GM21717 (cell line): ENCODE results near the gene PEBP1.

Source experiments
- ATAC-seq: cut with Tn5 transposase; IDR thresholded peaks from one replicate; pipeline ENCODE4 v1.9.1; 2021; ENCODE audit warnings: mild to moderate bottlenecking, moderate library complexity; ENCODE audit not compliant: unreplicated experiment

Gene PEBP1

GRCh38 chr12:118190266-118190665 is 54.3 kb downstream of the PEBP1 start:
- no peak for ATAC-seq

- ATAC-seq: no peak
Observed at GRCh38 chr12:118193477-118193876, 57.6 kb downstream of the PEBP1 start.

DNA sequence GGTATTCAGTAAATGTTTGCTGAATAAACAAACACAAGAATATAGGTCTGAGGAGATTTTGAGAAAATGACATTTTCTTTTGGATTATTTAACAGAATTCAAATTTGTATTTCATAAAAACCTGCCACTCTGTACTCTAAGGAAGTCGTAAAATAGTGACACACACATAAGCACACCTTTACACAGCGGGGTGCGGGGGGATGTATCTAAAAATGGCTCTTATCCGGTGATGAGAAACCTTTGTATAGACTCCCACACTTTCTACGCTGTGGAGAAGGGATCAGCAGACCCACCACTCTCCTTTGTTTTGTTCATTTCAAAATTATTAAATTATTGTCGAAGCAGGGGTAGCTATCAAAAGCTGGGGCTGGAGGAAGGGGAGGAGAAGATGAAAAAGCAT is 58.0 kb downstream of the PEBP1 start:
- ATAC-seq: no peak
